Trophoblast cell (in vitro differentiated cells and primary cell): ENCODE data around the gene LRIT1.

Experiments
- DNase-seq, 2 donors: peaks; one replicate each; pipeline ENCODE4 v3.0.0-alpha.2; 2016
- H2AFZ ChIP-seq: 2 replicates; pipeline ENCODE4 v1.6.1; 2013; ENCODE audit warnings: low read length, moderate library complexity, mild to moderate bottlenecking; ENCODE audit not compliant: insufficient read depth, poor library complexity
- H2AK5ac ChIP-seq: 2 replicates; pipeline ENCODE4 v1.6.1; 2013; ENCODE audit warnings: mild to moderate bottlenecking, low read length
- H2BK120ac ChIP-seq: 2 replicates; pipeline ENCODE4 v1.6.1; 2013; ENCODE audit warnings: low read length, mild to moderate bottlenecking, moderate library complexity; ENCODE audit not compliant: insufficient read depth, poor library complexity
- H2BK12ac ChIP-seq: 2 replicates; pipeline ENCODE4 v1.6.1; 2013; ENCODE audit warnings: mild to moderate bottlenecking, low read length, moderate library complexity
- H2BK5ac ChIP-seq: 2 replicates; pipeline ENCODE4 v1.6.1; 2013; ENCODE audit warnings: low read length, low read depth, moderate library complexity, mild to moderate bottlenecking; ENCODE audit not compliant: poor library complexity
- H3K14ac ChIP-seq: 2 replicates; pipeline ENCODE4 v1.6.1; 2013; ENCODE audit warnings: mild to moderate bottlenecking, low read length
- H3K18ac ChIP-seq: 2 replicates; pipeline ENCODE4 v1.6.1; 2013; ENCODE audit warnings: mild to moderate bottlenecking, low read length
- H3K23ac ChIP-seq: 2 replicates; pipeline ENCODE4 v1.6.1; 2013; ENCODE audit warnings: low read length
- H3K27ac ChIP-seq: 2 replicates; pipeline ENCODE4 v1.5.1; 2013; ENCODE audit warnings: low read depth, mild to moderate bottlenecking, inconsistent platforms, low read length, moderate library complexity
- H3K27me3 ChIP-seq: 2 replicates; pipeline ENCODE4 v1.6.1; 2013; ENCODE audit warnings: inconsistent platforms, mild to moderate bottlenecking, low read length, moderate library complexity; ENCODE audit not compliant: insufficient read depth
- H3K36me3 ChIP-seq, 2 experiments: 1 replicate in 1 of 2; 2 replicates in 1 of 2; pipeline ENCODE4 v1.6.1; 2013; ENCODE audit warnings: low read length in 2 of 2, mild to moderate bottlenecking in 2 of 2, moderate library complexity in 1 of 2; ENCODE audit not compliant: insufficient read depth in 2 of 2, control insufficient read depth in 1 of 2
- H3K4ac ChIP-seq: 2 replicates; pipeline ENCODE4 v1.6.1; 2013; ENCODE audit warnings: low read depth, mild to moderate bottlenecking, low read length, moderate library complexity
- H3K4me1 ChIP-seq, 2 experiments: 1 replicate in 1 of 2; 2 replicates in 1 of 2; pipeline ENCODE4 v1.6.1; 2013; ENCODE audit warnings: low read length in 2 of 2, mild to moderate bottlenecking in 2 of 2, moderate library complexity in 1 of 2; ENCODE audit not compliant: insufficient read depth in 2 of 2, control insufficient read depth in 1 of 2
- H3K4me2 ChIP-seq: 2 replicates; pipeline ENCODE4 v1.6.1; 2013; ENCODE audit warnings: inconsistent platforms, mild to moderate bottlenecking, low read length, moderate library complexity
- H3K4me3 ChIP-seq: 2 replicates; pipeline ENCODE4 v1.5.1; 2013; ENCODE audit warnings: mild to moderate bottlenecking, low read depth, low read length, inconsistent platforms
- H3K79me1 ChIP-seq: one replicate; pipeline ENCODE4 v1.6.1; 2013; ENCODE audit warnings: low read length
- H3K79me2 ChIP-seq: 2 replicates; pipeline ENCODE4 v1.6.1; 2013; ENCODE audit warnings: low read length, mild to moderate bottlenecking; ENCODE audit not compliant: control insufficient read depth, insufficient read depth, poor library complexity
- H3K9ac ChIP-seq: 2 replicates; pipeline ENCODE4 v1.6.1; 2013; ENCODE audit warnings: mild to moderate bottlenecking, low read length
- H3K9me3 ChIP-seq: 2 replicates; pipeline ENCODE4 v1.6.1; 2013; ENCODE audit warnings: low read depth, mild to moderate bottlenecking, control low read depth, inconsistent platforms, low read length; ENCODE audit not compliant: insufficient read depth
- H4K12ac ChIP-seq: 2 replicates; pipeline ENCODE4 v1.6.1; 2013; ENCODE audit warnings: low read depth, mild to moderate bottlenecking, low read length, moderate library complexity
- H4K8ac ChIP-seq: 2 replicates; pipeline ENCODE4 v1.6.1; 2013; ENCODE audit warnings: low read depth, mild to moderate bottlenecking, low read length, moderate library complexity
- H4K91ac ChIP-seq: one replicate; pipeline ENCODE4 v1.6.1; 2013; ENCODE audit warnings: low read depth, mild to moderate bottlenecking, low read length, moderate library complexity
- WGBS: extraction: QIAGEN DNeasy Blood & Tissue Kit; methylation state at CpG from one replicate; pipeline ENCODE4 v1.1.7; 2013; ENCODE audit warnings: missing lambda C conversion rate; ENCODE audit not compliant: insufficient read length, insufficient coverage; ENCODE audit errors: extremely low coverage; 5-methylcytosine and 5-hydroxymethylcytosine counted together

LRIT1 gene

GRCh38 chr10:84233940-84234339 is 7.4 kb downstream of the LRIT1 start:
- H2BK120ac ChIP-seq = no peak overlapping the region
- H2BK5ac ChIP-seq = no peak overlapping the region
- H3K4ac ChIP-seq = no peak overlapping the region
- DNase-seq = no peak
- H3K9me3 ChIP-seq = peaks cover 4% of the 10 kb centered on the region
- H3K79me1 ChIP-seq = no peaks in the 10 kb centered on the region
- no peak overlapping the region for H3K18ac ChIP-seq
- H3K4me1 ChIP-seq = no peaks in the 10 kb centered on the region
- H3K9ac ChIP-seq = peak overlapping the region; percentile 33
- no peaks in the 10 kb centered on the region for H3K36me3 ChIP-seq
- H3K27me3 ChIP-seq = no peaks in the 10 kb centered on the region
- no CpG with 5 or more reads among the region's 4 CpGs for WGBS
- no peak overlapping the region for H2BK12ac ChIP-seq
- H4K91ac ChIP-seq = no peak overlapping the region
- no peak overlapping the region for H2AK5ac ChIP-seq
- no peak overlapping the region for H3K4me2 ChIP-seq
- H3K27ac ChIP-seq = no peak overlapping the region
- no peak overlapping the region for H3K14ac ChIP-seq
- no peak overlapping the region for H4K8ac ChIP-seq
- no peaks in the 10 kb centered on the region for H3K79me2 ChIP-seq
- H4K12ac ChIP-seq = no peak overlapping the region
- H3K4me3 ChIP-seq = no peak overlapping the region
- H2AFZ ChIP-seq = no peak overlapping the region
- no peak overlapping the region for H3K23ac ChIP-seq

DNA sequence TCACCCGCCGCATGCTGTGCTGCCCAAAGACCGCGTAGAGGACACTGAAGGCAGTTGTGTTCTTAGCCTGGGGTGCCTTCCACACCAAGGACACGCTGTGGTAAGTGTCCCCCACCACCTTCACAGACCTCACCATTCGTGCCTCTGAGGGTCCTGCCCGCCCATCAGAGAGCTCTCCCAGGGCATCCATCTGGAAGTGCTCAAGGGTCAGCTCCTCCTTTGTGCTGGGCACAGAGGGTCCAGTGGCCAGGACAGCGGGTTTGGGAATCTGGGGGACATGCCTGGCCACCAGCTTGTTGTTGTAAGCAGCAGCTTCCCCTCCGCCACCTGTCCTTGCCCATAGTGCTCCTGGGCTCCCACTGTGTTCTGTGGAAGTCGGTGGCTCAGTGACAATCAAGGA is 9.0 kb downstream of the LRIT1 start:
- WGBS = no CpG with 5 or more reads among the region's 10 CpGs
- H3K36me3 ChIP-seq = no peaks in the 10 kb centered on the region
- no peak overlapping the region for H2BK12ac ChIP-seq

DNA sequence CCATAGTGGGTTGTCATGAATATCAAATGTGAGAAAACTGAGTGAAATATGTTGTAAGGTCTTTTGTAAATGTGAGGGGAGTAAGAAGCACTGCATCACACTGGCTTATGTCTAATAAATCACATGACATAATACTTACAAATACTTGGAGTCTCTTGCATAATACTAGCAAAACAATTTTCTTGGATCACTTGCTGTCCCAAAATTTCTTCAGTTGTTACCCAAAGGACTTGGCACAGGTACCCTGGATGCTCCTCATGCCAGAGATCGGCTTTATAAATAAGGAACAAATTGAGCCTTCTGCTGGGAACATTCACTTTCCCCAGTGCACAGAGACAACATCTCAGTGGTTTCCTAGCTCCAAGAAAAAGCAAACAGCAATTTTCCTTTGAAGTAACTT is 11.0 kb downstream of the LRIT1 start:
- Histone ChIP-seq H2BK120ac (no peak overlapping the region), H3K14ac (no peak overlapping the region), H2BK5ac (no peak overlapping the region), H2BK12ac (no peak overlapping the region), H3K27me3 (no peaks in the 10 kb centered on the region), H2AK5ac (no peak overlapping the region), H3K36me3 (no peaks in the 10 kb centered on the region), H3K23ac (no peak overlapping the region), H3K4me2 (no peak overlapping the region), H2AFZ (no peak overlapping the region), H3K4me3 (no peak overlapping the region), H3K9ac (no peak overlapping the region), H3K27ac (no peak overlapping the region), H4K12ac (no peak overlapping the region), H3K79me1 (no peaks in the 10 kb centered on the region), H3K18ac (no peak overlapping the region), H3K4me1 (no peaks in the 10 kb centered on the region), H3K79me2 (no peaks in the 10 kb centered on the region), H4K91ac (no peak overlapping the region), H4K8ac (no peak overlapping the region), H3K4ac (no peak overlapping the region), H3K9me3 (peaks cover 3% of the 10 kb centered on the region)
- WGBS = no CpG with 5 or more reads among the region's 1 CpG
- DNase-seq = no peak

More for the DNA sequence above, 9.0 kb downstream of the LRIT1 start:
- H3K14ac ChIP-seq = no peak overlapping the region
- no peak overlapping the region for H3K4me2 ChIP-seq
- H4K8ac ChIP-seq = no peak overlapping the region
- no peak overlapping the region for H2AK5ac ChIP-seq
- H3K4me1 ChIP-seq = no peaks in the 10 kb centered on the region
- DNase-seq = no peak
- H2BK120ac ChIP-seq = no peak overlapping the region
- H3K18ac ChIP-seq = no peak overlapping the region
- H3K9ac ChIP-seq = no peak overlapping the region
- no peaks in the 10 kb centered on the region for H3K79me1 ChIP-seq
- H3K27ac ChIP-seq = no peak overlapping the region
- H3K9me3 ChIP-seq = peaks cover 3% of the 10 kb centered on the region
- H3K4me3 ChIP-seq = no peak overlapping the region
- H3K27me3 ChIP-seq = no peaks in the 10 kb centered on the region
- H3K4ac ChIP-seq = no peak overlapping the region
- H2BK5ac ChIP-seq = no peak overlapping the region
- H4K91ac ChIP-seq = no peak overlapping the region
- H2AFZ ChIP-seq = no peak overlapping the region
- no peaks in the 10 kb centered on the region for H3K79me2 ChIP-seq
- no peak overlapping the region for H4K12ac ChIP-seq
- H3K23ac ChIP-seq = no peak overlapping the region

DNA sequence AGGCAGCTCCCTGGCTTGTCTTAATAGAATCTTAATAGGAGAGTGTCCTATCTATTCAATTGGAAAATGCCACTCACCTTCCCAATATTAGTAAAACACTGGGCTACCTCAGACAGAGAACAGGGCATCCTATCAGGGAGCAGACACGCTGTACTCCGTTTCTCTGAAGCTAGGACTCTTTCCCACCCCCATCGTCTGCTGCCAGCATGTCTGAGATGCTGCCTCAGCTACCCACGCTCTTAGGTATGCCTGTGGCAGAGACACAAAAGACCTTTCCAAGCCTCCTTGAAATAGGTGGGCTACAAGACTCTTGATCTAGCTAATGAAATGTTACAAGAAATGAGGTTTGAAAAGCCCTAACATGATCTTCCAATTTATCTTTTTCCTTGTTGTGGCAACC is 13.5 kb downstream of the LRIT1 start:
- Histone ChIP-seq H2BK120ac (no peak overlapping the region), H3K14ac (no peak overlapping the region), H3K9ac (no peak overlapping the region), H2BK12ac (no peak overlapping the region), H3K4me2 (no peak overlapping the region), H3K4me3 (no peak overlapping the region), H3K4me1 (no peaks in the 10 kb centered on the region), H2BK5ac (no peak overlapping the region), H3K9me3 (peaks cover 3% of the 10 kb centered on the region), H4K12ac (no peak overlapping the region), H3K18ac (no peak overlapping the region), H2AFZ (no peak overlapping the region), H2AK5ac (no peak overlapping the region), H4K8ac (no peak overlapping the region), H3K23ac (no peak overlapping the region), H3K27ac (no peak overlapping the region), H3K4ac (no peak overlapping the region), H3K79me2 (no peaks in the 10 kb centered on the region), H4K91ac (no peak overlapping the region), H3K27me3 (no peaks in the 10 kb centered on the region), H3K79me1 (no peaks in the 10 kb centered on the region), H3K36me3 (no peaks in the 10 kb centered on the region)
- no peak for DNase-seq
- WGBS = no CpG with 5 or more reads among the region's 4 CpGs
